ENCODE results near the gene RAB38.

Gene RAB38

GRCh38 chr11:88100151-88100550 lies 75.1 kb downstream of the RAB38 start:
- no peak overlapping the region for H3K4me3 ChIP-seq (ENCODE audit: low read length)
- TF ChIP-seq, protein P1, sequence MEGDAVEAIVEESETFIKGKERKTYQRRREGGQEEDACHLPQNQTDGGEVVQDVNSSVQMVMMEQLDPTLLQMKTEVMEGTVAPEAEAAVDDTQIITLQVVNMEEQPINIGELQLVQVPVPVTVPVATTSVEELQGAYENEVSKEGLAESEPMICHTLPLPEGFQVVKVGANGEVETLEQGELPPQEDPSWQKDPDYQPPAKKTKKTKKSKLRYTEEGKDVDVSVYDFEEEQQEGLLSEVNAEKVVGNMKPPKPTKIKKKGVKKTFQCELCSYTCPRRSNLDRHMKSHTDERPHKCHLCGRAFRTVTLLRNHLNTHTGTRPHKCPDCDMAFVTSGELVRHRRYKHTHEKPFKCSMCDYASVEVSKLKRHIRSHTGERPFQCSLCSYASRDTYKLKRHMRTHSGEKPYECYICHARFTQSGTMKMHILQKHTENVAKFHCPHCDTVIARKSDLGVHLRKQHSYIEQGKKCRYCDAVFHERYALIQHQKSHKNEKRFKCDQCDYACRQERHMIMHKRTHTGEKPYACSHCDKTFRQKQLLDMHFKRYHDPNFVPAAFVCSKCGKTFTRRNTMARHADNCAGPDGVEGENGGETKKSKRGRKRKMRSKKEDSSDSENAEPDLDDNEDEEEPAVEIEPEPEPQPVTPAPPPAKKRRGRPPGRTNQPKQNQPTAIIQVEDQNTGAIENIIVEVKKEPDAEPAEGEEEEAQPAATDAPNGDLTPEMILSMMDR (conservative IDR thresholded peaks at IDR 0.05; ENCODE audit: low read depth, low read length): no peak
- DNase-seq (ENCODE audit: low read depth): peak; percentile 73

DNA sequence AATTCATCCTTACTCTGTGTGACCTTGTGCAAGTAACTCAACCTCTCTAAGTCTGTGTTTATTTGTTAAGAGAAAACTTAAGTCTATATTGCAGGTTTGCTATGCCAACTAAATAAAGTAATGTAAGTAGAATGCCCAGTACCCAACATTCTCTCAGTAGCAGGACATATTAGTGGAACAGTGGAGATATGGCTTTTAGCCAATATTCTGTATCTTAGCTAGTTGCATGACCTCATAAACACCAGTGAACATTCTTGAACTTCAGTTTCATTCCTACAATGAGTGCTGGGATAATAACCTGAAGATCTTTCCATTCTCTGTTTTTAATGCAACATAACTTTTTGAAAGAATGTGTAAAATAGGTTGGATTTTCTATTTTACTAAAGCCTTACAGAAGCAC lies 77.0 kb downstream of the RAB38 start:
- no peak overlapping the region for H3K4me3 ChIP-seq (ENCODE audit: low read length)
- TF ChIP-seq, protein P1 (conservative IDR thresholded peaks at IDR 0.05; ENCODE audit: low read depth, low read length): no peak
- DNase-seq (ENCODE audit: low read depth): peak; percentile 58

- TF ChIP-seq, protein P1 (conservative IDR thresholded peaks at IDR 0.05; ENCODE audit: low read depth, low read length): no peak
Measured at GRCh38 chr11:88089134-88089533, 86.1 kb downstream of the RAB38 start.

DNA sequence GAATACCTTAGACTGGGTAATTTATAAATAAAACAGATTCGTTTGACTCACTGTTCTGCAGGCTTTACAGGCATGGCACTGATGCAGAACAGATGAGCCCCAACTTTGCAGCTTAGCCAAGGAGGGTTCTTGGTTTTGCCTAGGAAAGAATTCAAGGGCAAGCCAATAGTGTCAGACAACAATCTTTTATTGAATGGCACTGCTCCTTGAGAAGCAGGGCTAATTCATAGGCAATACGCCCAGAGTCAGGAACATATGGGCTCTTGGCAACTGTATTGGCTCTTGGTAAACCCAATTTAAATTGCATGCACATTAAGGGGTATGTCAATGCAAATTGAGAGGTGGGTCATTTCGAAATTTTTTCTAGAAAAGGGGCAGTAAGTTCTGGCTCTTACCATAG lies 87.9 kb downstream of the RAB38 start:
- no peak overlapping the region for H3K4me3 ChIP-seq (ENCODE audit: low read length)
- TF ChIP-seq, protein P1 (conservative IDR thresholded peaks at IDR 0.05; ENCODE audit: low read depth, low read length): no peak
- no peak for DNase-seq (ENCODE audit: low read depth)

More at GRCh38 chr11:88089134-88089533, 86.1 kb downstream of the RAB38 start:
- H3K4me3 ChIP-seq (ENCODE audit: low read length): no peak overlapping the region
- DNase-seq (ENCODE audit: low read depth): no peak

GRCh38 chr11:88086297-88086696 lies 88.9 kb downstream of the RAB38 start:
- TF ChIP-seq, protein P1 (conservative IDR thresholded peaks at IDR 0.05; ENCODE audit: low read depth, low read length): no peak
- DNase-seq (ENCODE audit: low read depth): no peak
- no peak overlapping the region for H3K4me3 ChIP-seq (ENCODE audit: low read length)

DNA sequence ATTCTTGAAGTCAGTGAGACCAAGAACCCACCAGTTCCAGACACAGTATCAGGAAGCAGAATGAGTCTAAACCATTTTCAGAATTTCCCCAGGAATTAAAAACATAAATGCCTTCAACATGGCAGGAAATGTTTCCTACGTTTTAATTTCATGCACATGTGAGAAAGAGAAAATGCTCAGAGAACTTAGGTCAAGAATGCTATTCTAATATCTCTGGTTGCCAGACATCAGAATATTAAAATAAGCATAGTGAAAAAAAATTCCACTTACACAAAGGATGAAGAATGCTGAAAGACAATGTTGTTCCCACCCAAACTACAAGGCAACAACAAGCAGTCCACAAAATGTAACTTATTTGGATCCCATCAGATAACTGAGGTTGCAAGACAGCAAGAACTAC lies 104.8 kb downstream of the RAB38 start:
- TF ChIP-seq, protein P1 (conservative IDR thresholded peaks at IDR 0.05; ENCODE audit: low read depth, low read length): no peak
- H3K4me3 ChIP-seq (ENCODE audit: low read length): no peak overlapping the region
- DNase-seq (ENCODE audit: low read depth): no peak

DNA sequence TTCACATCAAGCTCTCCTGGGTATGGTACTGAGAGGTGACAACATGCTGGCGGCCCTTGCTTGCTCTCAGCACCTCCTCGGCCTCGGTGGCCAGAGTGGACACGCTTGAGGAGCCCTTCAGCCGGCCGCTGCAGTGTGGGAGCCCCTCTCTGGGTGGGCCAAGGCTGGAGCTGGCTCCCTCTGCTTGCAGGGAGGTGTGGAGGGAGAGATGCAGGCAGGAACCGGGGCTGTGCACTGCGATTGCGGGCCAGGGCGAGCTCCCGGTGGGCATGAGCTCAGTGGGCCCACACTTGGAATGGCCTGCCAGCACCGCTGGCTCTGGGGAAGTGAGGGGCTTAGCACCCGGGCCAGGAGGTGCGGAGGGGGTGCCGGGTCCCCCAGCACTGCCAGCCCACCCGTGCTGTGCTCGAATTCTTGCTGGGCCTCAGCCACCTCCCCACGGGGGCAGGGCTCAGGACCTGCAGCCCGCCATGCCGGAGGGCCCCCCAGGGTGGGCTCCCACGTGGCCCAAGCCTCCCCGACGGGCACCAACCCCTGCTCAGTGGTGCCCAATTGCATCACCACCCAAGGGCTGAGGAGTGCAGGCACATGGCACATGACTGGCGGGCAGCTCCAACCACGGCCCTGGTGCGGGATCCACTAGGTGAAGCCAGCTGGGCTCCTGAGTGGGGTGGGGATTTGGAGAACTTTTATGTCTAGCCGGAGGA lies 106.2 kb downstream of the RAB38 start:
- DNase-seq (ENCODE audit: low read depth): no peak
- TF ChIP-seq, protein P1 (conservative IDR thresholded peaks at IDR 0.05; ENCODE audit: low read depth, low read length): no peak
- H3K4me3 ChIP-seq (ENCODE audit: low read length): no peak overlapping the region
